MCF 10A (cell line): ENCODE measurements around the gene MTX1. TPM values are rescaled to one million over a fixed set of nuclear protein-coding genes. Genes with fewer than 3 reads are reported as not detected.
"Not testable (repeated sequence)": the region's sequence is repeated elsewhere in the genome, so short reads cannot be mapped to it uniquely, and the experiment has no call there.

Experiments
- BruUV-seq: library from RNA; stranded (reverse); fragments of 400-500 nt; replicated peaks from 2 replicates; lab custom pipeline; 2021; lab: Mats Ljungman, UMichigan
- CTCF ChIA-PET: fragments of 300-600 bp; sonication (Branson Sonifier 250); formaldehyde crosslinking; extraction: SDS; loops from one replicate; lab custom pipeline; 2021; ENCODE audit warnings: antibody characterized with exemption, inconsistent platforms; lab: Yijun Ruan, JAX
- POLR2A ChIA-PET: fragments of 300-600, 350-650 bp; sonication (Branson Sonifier 250); formaldehyde crosslinking; extraction: SDS; loops from one replicate; lab custom pipeline; 2020; ENCODE audit warnings: antibody characterized with exemption, inconsistent platforms; lab: Yijun Ruan, JAX
- DNase-seq: peaks from one replicate; pipeline ENCODE4 v3.0.0-alpha.2; 2018; ENCODE audit not compliant: unreplicated experiment
- H3K27ac Mint-ChIP-seq: one replicate; pipeline ENCODE4 v1.8.0; 2022; ENCODE audit warnings: mild to moderate bottlenecking, low read depth, mixed read lengths; ENCODE audit not compliant: unreplicated experiment
- H3K27me3 Mint-ChIP-seq: one replicate; pipeline ENCODE4 v1.8.0; 2022; ENCODE audit warnings: mixed read lengths; ENCODE audit not compliant: insufficient read depth, unreplicated experiment
- H3K36me3 Mint-ChIP-seq: one replicate; pipeline ENCODE4 v1.8.0; 2022; ENCODE audit warnings: mild to moderate bottlenecking, moderate library complexity, mixed read lengths; ENCODE audit not compliant: insufficient read depth, unreplicated experiment
- H3K4me1 Mint-ChIP-seq: one replicate; pipeline ENCODE4 v1.8.0; 2022; ENCODE audit warnings: mixed read lengths; ENCODE audit not compliant: insufficient read depth, unreplicated experiment
- H3K4me3 Mint-ChIP-seq: one replicate; pipeline ENCODE4 v1.8.0; 2022; ENCODE audit warnings: mild to moderate bottlenecking, moderate library complexity, mixed read lengths; ENCODE audit not compliant: unreplicated experiment
- H3K9me3 Mint-ChIP-seq: one replicate; pipeline ENCODE4 v1.8.0; 2022; ENCODE audit warnings: mixed read lengths; ENCODE audit not compliant: unreplicated experiment
- intact Hi-C: fragments of 100-400 bp; cut with micrococcal nuclease; formaldehyde crosslinking; loops from 2 replicates; pipeline ENCODE4 v1.14.1; 2022
- total RNA-seq: library from RNA; stranded (reverse); gene quantifications from 2 replicates; pipeline ENCODE4 v1.2.3, GENCODE V29; 2022
- TF ChIP-seq, protein P1 (sequence below): fragments of 200-600 bp; IDR thresholded peaks from one replicate; pipeline ENCODE4 v1.8.0; 2022; ENCODE audit warnings: antibody characterized with exemption, mild to moderate bottlenecking; ENCODE audit not compliant: unreplicated experiment

The MTX1 gene
- total RNA-seq, 1 experiment from 2014 or later: 67.4 TPM

DNA sequence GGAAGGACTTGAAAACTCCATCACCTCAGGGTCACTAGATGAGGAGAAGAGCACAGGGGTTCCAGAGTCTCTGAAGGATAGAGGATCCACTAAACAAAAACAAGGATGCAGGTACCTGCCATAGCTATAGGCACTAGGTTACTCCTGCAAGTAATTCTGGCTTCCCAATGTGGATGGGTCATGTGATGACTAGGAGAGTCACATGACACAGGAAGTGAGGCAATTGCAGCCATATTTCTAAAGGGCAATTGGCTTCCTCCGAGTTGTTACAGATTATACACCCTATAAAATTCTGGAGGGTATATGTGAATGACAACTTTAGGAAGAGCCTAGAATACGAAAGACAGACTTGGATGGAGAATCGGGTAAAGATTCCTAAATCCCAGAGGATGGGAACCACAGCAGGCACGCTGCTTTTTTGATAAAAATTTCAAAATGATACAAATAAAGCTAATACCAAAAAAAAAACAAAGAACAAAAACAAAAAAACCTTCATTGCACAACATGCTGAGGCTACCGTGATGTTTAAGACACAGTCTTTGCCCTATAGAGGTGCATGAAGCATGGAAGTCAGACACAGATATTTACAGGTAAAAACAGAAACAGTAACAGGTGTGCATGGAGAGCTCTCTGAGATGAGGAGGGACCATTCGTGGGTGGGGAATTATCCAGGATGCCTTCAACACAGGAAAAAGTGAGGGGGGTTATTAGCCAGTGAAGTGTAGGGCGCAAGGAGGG lies 10.5 kb downstream of the MTX1 start:
- intact Hi-C loops: no loop called here
- TF ChIP-seq, protein P1, sequence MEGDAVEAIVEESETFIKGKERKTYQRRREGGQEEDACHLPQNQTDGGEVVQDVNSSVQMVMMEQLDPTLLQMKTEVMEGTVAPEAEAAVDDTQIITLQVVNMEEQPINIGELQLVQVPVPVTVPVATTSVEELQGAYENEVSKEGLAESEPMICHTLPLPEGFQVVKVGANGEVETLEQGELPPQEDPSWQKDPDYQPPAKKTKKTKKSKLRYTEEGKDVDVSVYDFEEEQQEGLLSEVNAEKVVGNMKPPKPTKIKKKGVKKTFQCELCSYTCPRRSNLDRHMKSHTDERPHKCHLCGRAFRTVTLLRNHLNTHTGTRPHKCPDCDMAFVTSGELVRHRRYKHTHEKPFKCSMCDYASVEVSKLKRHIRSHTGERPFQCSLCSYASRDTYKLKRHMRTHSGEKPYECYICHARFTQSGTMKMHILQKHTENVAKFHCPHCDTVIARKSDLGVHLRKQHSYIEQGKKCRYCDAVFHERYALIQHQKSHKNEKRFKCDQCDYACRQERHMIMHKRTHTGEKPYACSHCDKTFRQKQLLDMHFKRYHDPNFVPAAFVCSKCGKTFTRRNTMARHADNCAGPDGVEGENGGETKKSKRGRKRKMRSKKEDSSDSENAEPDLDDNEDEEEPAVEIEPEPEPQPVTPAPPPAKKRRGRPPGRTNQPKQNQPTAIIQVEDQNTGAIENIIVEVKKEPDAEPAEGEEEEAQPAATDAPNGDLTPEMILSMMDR: no peak
- Mint-ChIP-seq H3K4me1 (peaks cover 20% of the 10 kb centered on the region), H3K27me3 (no peaks in the 10 kb centered on the region), H3K36me3 (peaks cover 10% of the 10 kb centered on the region), H3K4me3 (peak overlapping the region; percentile 62), H3K9me3 (no peaks in the 10 kb centered on the region), H3K27ac (peak overlapping the region; percentile 93)
- POLR2A ChIA-PET: interaction anchor here (0.7 to 1.9 kb wide), 8 partner anchors 8 to 336 kb away, joined by 3 to 13 read pairs (median 4); partner anchors contain the start of genes KRTCAP2 and MTX1
- DNase-seq: peak; percentile 83
- CTCF ChIA-PET: interaction anchor here (0.6 to 1.8 kb wide), 8 partner anchors 8 to 176 kb away, joined by 3 to 8 read pairs (median 4); partner anchors contain the start of genes KRTCAP2 and THBS3
- BruUV-seq: no TSS peak

DNA sequence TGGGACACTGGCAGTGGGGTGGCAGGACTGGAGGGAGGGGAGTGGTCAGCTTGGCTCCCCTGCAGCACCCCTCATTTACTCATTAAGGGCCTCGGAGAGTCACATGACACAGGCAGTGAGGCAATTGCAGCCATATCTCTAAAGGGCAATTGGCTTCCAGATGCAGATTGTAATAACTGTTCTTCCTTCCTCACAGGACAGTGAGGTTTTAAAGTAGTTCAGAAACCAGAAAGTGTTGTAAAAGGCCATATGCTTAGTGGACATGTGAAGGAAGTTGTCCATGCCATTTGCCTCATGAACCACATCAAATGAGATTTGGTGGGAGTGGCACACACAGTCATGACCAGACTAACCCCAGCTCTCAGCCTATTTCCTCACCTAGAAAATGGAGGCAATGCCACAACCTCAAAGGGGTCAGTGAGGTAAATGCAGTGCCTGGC lies 11.1 kb downstream of the MTX1 start:
- POLR2A ChIA-PET: interaction anchor here (0.8 to 1.9 kb wide), 6 partner anchors 10 to 91 kb away, joined by 3 to 13 read pairs (median 5); partner anchors contain the start of genes KRTCAP2 and MTX1
- peak; percentile 20 for DNase-seq
- no peak overlapping the region for H3K4me3 Mint-ChIP-seq

DNA sequence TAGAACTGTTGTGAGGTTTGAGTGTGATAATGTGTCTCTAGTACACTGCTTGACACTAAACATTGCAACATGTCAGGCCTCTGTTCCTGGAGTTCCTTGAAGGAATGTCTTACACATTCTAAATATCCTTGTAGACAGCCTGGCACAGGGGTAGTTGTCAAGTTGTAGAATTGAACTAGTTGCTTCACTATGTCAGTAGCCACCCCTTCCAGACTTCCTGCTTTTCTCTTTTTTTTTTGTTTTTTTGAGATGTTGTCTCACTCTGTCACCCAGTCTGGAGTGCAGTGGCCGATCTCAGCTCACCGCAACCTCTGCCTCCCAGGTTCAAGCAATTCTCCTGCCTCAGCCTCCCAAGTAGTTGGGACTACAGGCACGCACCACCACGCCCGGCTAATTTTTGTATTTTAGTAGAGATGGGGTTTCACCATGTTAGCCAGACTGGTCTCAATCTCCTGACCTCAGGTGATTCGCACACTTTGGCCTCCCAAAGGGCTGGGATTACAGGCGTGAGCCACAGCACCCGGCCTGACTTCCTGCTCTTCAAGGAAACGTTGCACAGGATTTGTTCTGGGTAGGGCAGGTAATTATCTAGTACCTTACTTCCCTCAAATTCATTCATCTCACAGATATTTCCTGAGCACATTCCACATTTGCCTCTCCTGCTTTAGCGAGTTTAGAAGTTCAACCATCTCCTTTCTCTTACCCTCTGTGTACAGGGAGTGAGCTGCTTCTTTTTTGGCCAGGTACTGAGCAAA lies 11.9 kb downstream of the MTX1 start:
- H3K27ac Mint-ChIP-seq, H3K4me3 Mint-ChIP-seq, H3K9me3 Mint-ChIP-seq, H3K36me3 Mint-ChIP-seq, H3K27me3 Mint-ChIP-seq, BruUV-seq, DNase-seq, intact Hi-C loops: not testable (repeated sequence)
- ChIA-PET CTCF (interaction anchor here (1.5 kb wide), 1 partner anchor 31 kb away, joined by 5 read pairs; no protein-coding TSS in a partner anchor), POLR2A (interaction anchor here (1.2 to 1.9 kb wide), 2 partner anchors 11 to 12 kb away, joined by 7 to 12 read pairs; partner anchors contain the start of genes MTX1 and THBS3)
- peaks cover 25% of the 10 kb centered on the region for H3K4me1 Mint-ChIP-seq

More for the DNA sequence above, 11.1 kb downstream of the MTX1 start:
- peaks cover 26% of the 10 kb centered on the region for H3K4me1 Mint-ChIP-seq
- no peaks in the 10 kb centered on the region for H3K9me3 Mint-ChIP-seq
- BruUV-seq: no TSS peak
- TF ChIP-seq, protein P1: no peak
- peaks cover 9% of the 10 kb centered on the region for H3K36me3 Mint-ChIP-seq
- intact Hi-C loops: no loop called here
- no peaks in the 10 kb centered on the region for H3K27me3 Mint-ChIP-seq
- peak overlapping the region; percentile 93 for H3K27ac Mint-ChIP-seq
- CTCF ChIA-PET: interaction anchor here (0.6 to 1.8 kb wide), 5 partner anchors 12 to 176 kb away, joined by 3 to 8 read pairs (median 6); partner anchors contain the start of genes KRTCAP2 and THBS3

GRCh38 chr1:155223047-155223446 lies 14.6 kb downstream of the MTX1 start:
- intact Hi-C loops: no loop called here
- ChIA-PET CTCF (interaction anchor here (0.6 to 6.1 kb wide), 7 partner anchors 11 to 138 kb away, joined by 3 to 78 read pairs (median 4); partner anchors contain the start of genes MTX1 and THBS3), POLR2A (interaction anchor here (3.6 to 5.9 kb wide), 2 partner anchors 15 to 29 kb away, joined by 37 to 66 read pairs; partner anchors contain the start of genes MTX1 and THBS3)
- Mint-ChIP-seq H3K27ac (no peak overlapping the region), H3K36me3 (no peaks in the 10 kb centered on the region), H3K27me3 (no peaks in the 10 kb centered on the region), H3K4me3 (no peak overlapping the region), H3K4me1 (peaks cover 42% of the 10 kb centered on the region), H3K9me3 (no peaks in the 10 kb centered on the region)
- no TSS peak for BruUV-seq
- DNase-seq: no peak
- TF ChIP-seq, protein P1: no peak

DNA sequence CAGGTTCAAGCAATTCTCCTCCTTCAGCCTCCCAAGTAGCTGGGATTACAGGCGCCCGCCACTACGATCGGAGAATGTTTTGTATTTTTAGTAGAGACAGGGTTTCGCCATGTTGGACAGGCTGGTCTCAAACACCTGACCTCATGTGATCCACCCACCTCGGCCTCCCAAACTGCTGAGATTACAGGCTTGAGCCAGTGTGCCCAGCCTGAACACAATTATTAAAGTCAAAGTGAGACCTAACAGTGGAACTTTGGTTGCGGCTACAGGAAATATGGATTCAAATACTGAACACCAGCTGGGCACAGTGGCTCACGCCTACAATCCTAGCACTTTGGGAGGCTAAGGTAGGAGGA lies 16.9 kb downstream of the MTX1 start:
- intact Hi-C loops: loop anchor here (5.0 kb wide), 1 partner anchor 33 kb away; no protein-coding TSS in a partner anchor
- DNase-seq, H3K27me3 Mint-ChIP-seq, BruUV-seq, H3K36me3 Mint-ChIP-seq, H3K9me3 Mint-ChIP-seq: not testable (repeated sequence)
- CTCF ChIA-PET: interaction anchor here (0.9 to 6.1 kb wide), 5 partner anchors 17 to 49 kb away, joined by 3 to 78 read pairs (median 40); partner anchors contain the start of genes ENTREP3, MTX1 and THBS3
- Mint-ChIP-seq H3K27ac (peak overlapping the region; percentile 89), H3K4me3 (peak overlapping the region; percentile 59), H3K4me1 (peaks cover 34% of the 10 kb centered on the region)
- POLR2A ChIA-PET: interaction anchor here (0.7 to 5.9 kb wide), 13 partner anchors 10 to 76 kb away, joined by 3 to 66 read pairs (median 5); partner anchors contain the start of genes CLK2, KRTCAP2, MTX1 and PKLR
